Coronary artery (tissue), 2 donors: Measurements from ENCODE around the gene TENT5A.

Experiments
- DNase-seq: peaks from one replicate; pipeline ENCODE4 v3.0.0-alpha.2; 2017; ENCODE audit warnings: low spot score
- H3K27ac ChIP-seq, 2 donors: fragments of 200-600 bp; sonication (generic); one replicate each; pipeline ENCODE4 v1.5.1; 2016 to 2019
- H3K4me3 ChIP-seq: fragments of 200-600 bp; sonication (generic); 2 replicates; pipeline ENCODE4 v1.5.1; 2016; ENCODE audit warnings: mild to moderate bottlenecking, moderate library complexity
- TF ChIP-seq, protein P1 (sequence below): fragments of 200-600 bp; sonication (generic); IDR thresholded peaks from one replicate; pipeline ENCODE4 v1.5.1; 2019; ENCODE audit warnings: antibody characterized with exemption

TENT5A gene

DNA sequence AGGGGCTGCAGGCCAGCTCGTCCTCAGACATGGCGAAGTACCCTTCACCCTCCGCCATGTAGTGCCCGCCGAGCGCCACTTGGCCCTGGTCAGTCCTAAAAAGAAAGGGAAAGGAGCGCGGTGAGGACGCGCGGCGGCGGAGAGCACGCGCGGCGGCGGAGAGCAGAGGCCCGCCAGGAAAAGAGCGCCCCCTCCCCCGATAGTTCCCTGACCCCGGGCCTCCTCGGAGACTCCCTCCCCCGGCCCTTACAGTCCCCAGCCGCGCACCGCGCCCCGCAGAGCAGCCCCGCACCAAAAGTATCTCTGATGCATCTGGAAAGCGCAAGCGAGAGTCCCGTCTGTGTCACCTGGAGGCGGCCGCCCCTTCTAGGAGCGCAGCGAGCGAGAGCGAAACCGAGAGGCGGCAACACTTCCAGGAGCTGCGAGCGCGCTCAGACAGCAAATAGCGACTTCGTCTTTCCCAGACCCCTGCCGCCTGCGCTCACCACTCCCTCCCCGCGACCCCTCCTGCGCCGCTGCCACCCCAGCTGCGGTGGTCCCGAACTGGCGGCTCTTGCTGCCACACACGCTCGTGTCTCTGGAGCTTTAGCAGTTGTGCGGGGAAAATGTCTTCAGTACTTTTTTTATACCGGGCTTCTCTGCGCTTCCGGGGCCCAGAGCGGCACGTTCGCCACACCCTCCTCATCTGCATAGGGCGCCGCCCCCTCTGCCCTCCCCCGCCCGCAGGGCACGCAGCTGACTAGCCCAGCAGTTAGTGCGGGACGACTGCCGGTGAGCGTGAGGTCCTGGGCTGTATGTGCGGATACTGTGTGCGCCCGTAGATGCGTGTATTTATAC is at the start of gene TENT5A:
TSS of gene TENT5A (minus strand) at position 598 of the 837 bp plus-strand sequence. CDS start at position 58, 540 bp downstream.
- peak; percentile 95 for DNase-seq

DNA sequence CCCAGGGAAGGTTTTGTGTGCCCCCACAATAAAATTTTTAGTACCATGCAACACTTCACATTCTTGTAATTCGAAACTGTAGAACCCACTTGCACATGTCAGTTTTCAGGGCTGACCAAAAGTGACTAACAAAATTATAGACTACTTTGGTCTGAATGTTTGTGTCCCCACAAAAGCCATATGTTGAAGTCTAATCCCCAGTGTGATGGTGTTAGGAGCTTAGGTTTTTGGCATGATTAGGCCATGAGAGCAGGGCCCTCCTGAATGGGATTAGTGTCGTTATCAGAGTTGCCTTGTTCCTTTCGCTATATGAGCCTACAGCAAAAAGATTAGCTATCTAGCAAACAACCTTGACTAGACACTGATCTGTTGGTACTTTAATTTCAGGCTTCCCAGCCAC is 49.0 kb upstream of the TENT5A start:
- no peak for DNase-seq
- Histone ChIP-seq H3K27ac (no peak overlapping the region), H3K4me3 (no peak overlapping the region)
- TF ChIP-seq, protein P1, sequence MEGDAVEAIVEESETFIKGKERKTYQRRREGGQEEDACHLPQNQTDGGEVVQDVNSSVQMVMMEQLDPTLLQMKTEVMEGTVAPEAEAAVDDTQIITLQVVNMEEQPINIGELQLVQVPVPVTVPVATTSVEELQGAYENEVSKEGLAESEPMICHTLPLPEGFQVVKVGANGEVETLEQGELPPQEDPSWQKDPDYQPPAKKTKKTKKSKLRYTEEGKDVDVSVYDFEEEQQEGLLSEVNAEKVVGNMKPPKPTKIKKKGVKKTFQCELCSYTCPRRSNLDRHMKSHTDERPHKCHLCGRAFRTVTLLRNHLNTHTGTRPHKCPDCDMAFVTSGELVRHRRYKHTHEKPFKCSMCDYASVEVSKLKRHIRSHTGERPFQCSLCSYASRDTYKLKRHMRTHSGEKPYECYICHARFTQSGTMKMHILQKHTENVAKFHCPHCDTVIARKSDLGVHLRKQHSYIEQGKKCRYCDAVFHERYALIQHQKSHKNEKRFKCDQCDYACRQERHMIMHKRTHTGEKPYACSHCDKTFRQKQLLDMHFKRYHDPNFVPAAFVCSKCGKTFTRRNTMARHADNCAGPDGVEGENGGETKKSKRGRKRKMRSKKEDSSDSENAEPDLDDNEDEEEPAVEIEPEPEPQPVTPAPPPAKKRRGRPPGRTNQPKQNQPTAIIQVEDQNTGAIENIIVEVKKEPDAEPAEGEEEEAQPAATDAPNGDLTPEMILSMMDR = no peak

More for the DNA sequence above, at the start of gene TENT5A:
- Histone ChIP-seq H3K27ac (peak within 1 kb of the TSS; percentile 94 to 98), H3K4me3 (peak within 1 kb of the TSS; percentile 90)
- TF ChIP-seq, protein P1 = peak; percentile 11

DNA sequence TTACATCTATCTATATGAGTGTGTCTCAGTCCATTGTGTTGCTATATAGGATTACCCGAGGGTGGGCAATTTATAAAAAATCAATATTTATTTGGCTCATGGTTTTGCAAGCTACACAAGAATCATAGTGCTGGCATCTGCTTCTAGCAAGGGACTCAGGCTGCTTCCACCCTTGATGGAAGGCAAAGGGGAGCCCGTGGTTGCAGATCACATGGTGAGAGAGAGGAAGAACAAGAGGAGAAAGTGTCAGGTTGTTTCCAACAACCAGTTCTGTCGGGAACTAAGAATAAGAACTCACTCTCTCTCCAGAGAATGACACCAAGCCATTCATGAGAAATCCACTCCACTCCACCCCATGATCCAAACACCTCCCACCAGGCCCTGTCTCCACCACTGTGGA is 48.2 kb upstream of the TENT5A start:
- Histone ChIP-seq H3K27ac (no peak overlapping the region), H3K4me3 (no peak overlapping the region)
- TF ChIP-seq, protein P1 = no peak
- no peak for DNase-seq

DNA sequence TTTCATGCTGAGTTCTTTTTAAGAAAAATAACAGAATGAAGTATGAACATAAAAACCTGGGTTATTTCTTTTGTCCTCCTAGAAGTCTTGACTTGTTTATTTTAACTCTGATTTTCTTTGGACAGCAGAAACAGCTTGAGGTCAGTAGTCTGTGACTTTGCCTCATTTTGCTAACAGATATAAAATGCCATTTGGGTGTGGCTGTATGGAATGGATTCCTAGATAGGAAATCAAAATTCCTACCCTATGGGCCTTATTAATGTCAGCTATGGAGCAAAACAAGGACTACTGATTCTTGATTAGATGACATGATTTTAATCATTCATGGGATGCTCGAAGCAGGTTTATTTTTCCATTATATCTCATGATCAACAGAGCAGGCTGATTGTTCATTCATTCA is 46.8 kb upstream of the TENT5A start:
- no peak overlapping the region for H3K27ac ChIP-seq
- no peak for DNase-seq
- H3K4me3 ChIP-seq = no peak overlapping the region
- TF ChIP-seq, protein P1 = no peak

DNA sequence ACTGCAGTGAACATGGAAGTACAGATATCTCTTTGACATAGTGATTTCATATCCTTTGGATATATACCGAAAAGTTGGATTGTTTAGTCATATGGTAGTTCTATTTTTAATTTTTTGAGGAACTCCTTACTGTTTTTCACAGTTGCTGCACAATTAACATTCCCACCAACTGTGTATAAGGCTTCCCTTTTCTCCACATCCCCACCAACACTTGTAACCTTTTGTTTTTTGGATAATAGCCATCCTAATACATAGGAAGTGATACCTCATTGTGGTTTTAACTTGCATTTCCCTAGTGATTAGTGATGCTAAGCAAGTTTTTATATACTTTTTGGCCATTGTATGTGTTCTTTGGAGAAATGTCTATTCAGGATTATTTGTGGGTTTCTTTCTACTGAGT is 45.1 kb upstream of the TENT5A start:
- Histone ChIP-seq H3K27ac (no peak overlapping the region), H3K4me3 (no peak overlapping the region)
- no peak for DNase-seq
- TF ChIP-seq, protein P1 = no peak

DNA sequence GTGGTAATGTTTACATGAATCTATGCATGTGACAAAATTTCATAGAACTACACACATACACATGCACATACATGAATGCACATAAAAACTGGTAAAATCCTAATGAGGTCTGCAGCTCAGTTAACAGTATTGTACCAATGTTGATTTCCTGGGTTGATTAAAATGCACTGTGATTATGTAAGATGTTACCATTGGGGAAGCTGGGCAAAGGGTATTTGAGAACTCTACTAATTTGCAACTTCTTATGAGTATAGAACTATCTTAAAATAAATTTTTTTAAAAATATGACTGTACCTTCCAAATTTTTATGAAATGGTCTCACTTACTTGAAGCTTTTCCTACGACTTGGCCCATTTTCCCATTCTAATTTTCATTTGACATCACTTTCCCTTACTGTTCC is 43.4 kb upstream of the TENT5A start:
- Histone ChIP-seq H3K4me3 (no peak overlapping the region), H3K27ac (no peak overlapping the region)
- DNase-seq = no peak
- TF ChIP-seq, protein P1 = no peak

DNA sequence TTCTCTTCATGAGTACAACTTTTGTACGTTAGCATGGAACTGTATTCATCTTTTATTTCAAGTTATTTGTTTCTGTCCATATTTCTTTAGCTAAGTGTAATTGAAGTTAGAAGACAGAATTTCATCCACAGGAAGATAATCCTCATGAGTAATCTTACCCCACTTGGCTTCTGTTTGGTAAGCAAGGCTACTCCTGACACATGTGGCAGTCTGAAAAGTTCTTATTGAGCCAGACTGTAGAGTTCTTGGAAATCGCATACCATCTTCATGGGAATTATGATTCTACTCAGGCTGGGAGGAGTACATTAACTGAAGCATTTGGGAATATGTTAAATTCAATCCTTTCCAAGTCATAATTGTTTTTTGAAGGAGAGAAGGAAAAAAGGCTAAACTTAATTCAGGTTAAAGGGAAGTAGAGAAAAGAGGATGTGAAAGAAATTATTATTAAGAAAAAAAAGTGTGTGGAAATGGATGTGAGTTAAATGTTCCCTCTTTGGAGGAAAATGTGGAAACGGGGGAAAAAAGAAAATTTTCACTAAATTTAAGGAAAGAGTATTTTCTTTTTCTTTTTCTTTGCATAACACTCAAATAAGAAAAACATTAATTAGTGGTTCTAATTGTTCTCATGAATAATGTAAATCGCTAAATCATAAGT is 41.5 kb upstream of the TENT5A start:
- TF ChIP-seq, protein P1 = no peak
- H3K4me3 ChIP-seq = no peak overlapping the region
- DNase-seq = no peak
- H3K27ac ChIP-seq = no peak overlapping the region
